Motor neuron (in vitro differentiated cells): ENCODE measurements around the gene DNALI1. TPM values are rescaled to one million over a fixed set of nuclear protein-coding genes. Genes with fewer than 3 reads are reported as not detected.
A peak's percentile ranks its signal among the peaks of the same experiment; 100 is the strongest.
"Not testable (repeated sequence)": the region's sequence is repeated elsewhere in the genome, so short reads cannot be mapped to it uniquely, and the experiment has no call there.

Experiments used
- ATAC-seq, 8 experiments: fragments of 200-7000 bp; cut with Tn5 transposase; replicated peaks in 6 of 8; 2 replicates each; pipeline ENCODE4 v1.8.0; 2021; ENCODE audit warnings: mild to moderate bottlenecking in 8 of 8, moderate library complexity in 8 of 8
- H3K27ac ChIP-seq, 2 donors: fragments of 250-450 bp; sonication (Bioruptor Pico); 2 replicates each; pipeline ENCODE4 v1.9.0; 2021; ENCODE audit warnings: antibody characterized with exemption in 2 of 2, mild to moderate bottlenecking in 2 of 2, moderate library complexity in 1 of 2
- H3K4me1 ChIP-seq, 2 donors: fragments of 250-450 bp; sonication (Bioruptor Pico); replicated peaks in 1 of 2; 2 replicates each; pipeline ENCODE4 v1.6.1; 2021; ENCODE audit warnings: antibody characterized with exemption in 2 of 2, mild to moderate bottlenecking in 2 of 2, moderate library complexity in 1 of 2
- H3K4me3 ChIP-seq, 5 donors: fragments of 250-450 bp; sonication (Bioruptor Pico); 2 replicates each; pipeline ENCODE4 v1.9.0; 2021; ENCODE audit warnings: antibody characterized with exemption in 5 of 5, mild to moderate bottlenecking in 5 of 5, moderate library complexity in 4 of 5
- WGBS, 10 experiments: fragments of 450-650 bp; shearing (Covaris generic); methylation state at CpG; one replicate each; pipeline ENCODE4 v1.0.0; 2022; 5-methylcytosine and 5-hydroxymethylcytosine counted together
- in situ Hi-C, 9 experiments: fragments of 400-800 bp; cut with MboI; loops; one replicate each; pipeline ENCODE4 v1.15.0; 2021; ENCODE audit warnings: low sequenced_read_pairs in 9 of 9, low pct_unique_long_range_greater_than_20kb in 2 of 9; ENCODE audit not compliant: unreplicated experiment in 9 of 9
- total RNA-seq, 8 experiments: library from RNA; unstranded; fragments of 300-600 nt; gene quantifications; 2 replicates each; pipeline versions ENCODE4 v1.2.3 to v1.2.4, GENCODE V29; 2022

Gene DNALI1
- total RNA-seq: 10 to 100 TPM in 6 of 8 experiments, under 1 TPM in 2; 0.31 to 48.8 (median 28.7) TPM

DNA sequence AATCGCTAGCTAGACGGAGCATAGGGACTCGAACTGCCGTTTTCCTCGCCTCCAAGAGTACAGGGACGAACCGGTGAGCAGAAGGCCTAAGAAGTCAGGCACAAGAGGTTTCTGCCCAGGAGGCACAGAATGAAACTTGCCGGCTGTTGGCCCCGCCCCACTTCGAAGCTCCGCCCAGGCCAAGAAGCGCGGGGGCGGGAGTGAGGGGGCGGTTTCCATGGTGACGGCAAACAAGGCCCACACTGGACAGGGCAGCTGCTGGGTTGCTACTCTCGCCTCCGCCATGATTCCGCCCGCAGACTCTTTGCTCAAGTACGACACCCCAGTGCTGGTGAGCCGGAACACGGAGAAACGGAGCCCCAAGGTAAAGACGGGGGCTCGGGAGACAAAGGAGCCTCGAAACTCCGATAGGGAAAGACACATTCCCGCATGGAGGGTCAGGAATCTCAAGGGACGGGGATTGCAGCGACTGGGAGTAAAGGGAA, at the start of gene DNALI1:
Gene DNALI1, plus strand, starts transcription at position 229 of the 485 bp plus-strand sequence. Its CDS starts 55 bp downstream, at position 284.
- peak; percentile 44 to 93 (median 91) for ATAC-seq
- H3K27ac ChIP-seq: peak within 1 kb of the TSS in 1 of 2 donors; percentile 53
- 0 to 59% (median 4%) methylated on average over 3 to 26 of the region's 31 CpGs for WGBS, 10 experiments
- in situ Hi-C loops: no loop called here
- peak within 1 kb of the TSS; percentile 46 to 57 (median 51) for H3K4me3 ChIP-seq
- peaks cover 16 to 19% of the 10 kb centered on the region in 2 donors for H3K4me1 ChIP-seq

DNA sequence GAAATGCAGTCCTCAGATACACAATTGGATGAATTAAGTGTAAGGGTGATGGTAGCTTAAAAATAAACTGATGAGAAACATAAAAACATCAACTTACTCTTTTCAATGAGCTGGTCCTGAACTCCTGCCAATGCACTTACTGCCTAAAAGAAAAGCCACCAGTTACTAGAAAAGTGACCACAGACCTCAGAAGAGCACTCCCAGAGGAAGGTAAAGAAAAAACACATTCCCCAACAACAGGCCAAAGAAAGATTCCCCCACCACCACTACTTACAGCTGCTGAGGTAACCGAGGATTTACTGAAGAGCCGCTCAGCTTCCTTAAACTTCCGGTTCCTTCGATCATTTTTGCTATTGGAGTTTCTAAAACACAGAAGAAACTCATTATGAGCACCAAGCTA, 47.6 kb upstream of the DNALI1 start:
- WGBS, 10 experiments: 69 to 91% (median 77%) methylated on average over 2 to 4 of the region's 4 CpGs; no CpG with 5 or more reads in 4 of the 10 experiments
- ATAC-seq: no peak
- in situ Hi-C loops: loop anchor here in 1 of 9 experiments (25.0 kb wide), 1 partner anchor 178 kb away; the partner anchor contains the start of gene CDCA8
- no peak overlapping the region for H3K4me3 ChIP-seq
- peaks cover 5 to 6% of the 10 kb centered on the region in 2 donors for H3K4me1 ChIP-seq
- H3K27ac ChIP-seq: no peak overlapping the region

DNA sequence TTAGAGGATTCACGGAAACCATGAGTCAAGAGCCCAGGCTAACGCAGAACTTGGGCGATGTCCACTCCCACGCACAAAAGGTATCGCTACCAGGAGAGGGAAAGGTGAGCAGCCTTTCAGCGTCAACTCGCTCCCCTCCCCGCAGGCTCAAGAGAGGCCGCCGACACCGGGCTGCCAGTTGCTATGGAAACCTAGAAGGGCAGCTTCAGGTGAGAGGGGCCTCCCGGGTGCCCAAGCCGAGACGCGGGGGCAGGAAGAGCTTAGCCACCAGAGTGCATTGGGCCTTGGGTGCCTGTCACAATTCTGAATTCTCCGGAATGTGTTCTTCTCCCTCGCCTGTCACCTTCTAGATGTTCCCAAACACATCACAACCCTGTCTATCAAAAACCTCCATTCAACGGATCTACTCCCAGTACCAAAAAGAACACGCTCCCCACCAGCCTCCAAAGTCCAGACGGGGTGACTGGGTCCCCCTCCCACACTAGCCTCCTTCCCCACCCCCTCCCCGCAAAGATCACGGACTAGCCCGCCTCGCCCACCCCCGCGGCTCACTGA, 42.9 kb upstream of the DNALI1 start:
- 0 to 7% (median 3%) methylated on average over 1 to 12 of the region's 26 CpGs; no CpG with 5 or more reads in 4 of the 10 experiments for WGBS, 10 experiments
- peak in 7 of 8 experiments; percentile 1 to 64 (median 50) for ATAC-seq
- Histone ChIP-seq H3K27ac (peak overlapping the region; percentile 92 to 93), H3K4me3 (peak overlapping the region; percentile 89 to 95 (median 93)), H3K4me1 (peaks cover 11 to 12% of the 10 kb centered on the region in 2 donors)
- in situ Hi-C loops: loop anchor here in 1 of 9 experiments (25.0 kb wide), 1 partner anchor 173 kb away; the partner anchor contains the start of gene CDCA8

DNA sequence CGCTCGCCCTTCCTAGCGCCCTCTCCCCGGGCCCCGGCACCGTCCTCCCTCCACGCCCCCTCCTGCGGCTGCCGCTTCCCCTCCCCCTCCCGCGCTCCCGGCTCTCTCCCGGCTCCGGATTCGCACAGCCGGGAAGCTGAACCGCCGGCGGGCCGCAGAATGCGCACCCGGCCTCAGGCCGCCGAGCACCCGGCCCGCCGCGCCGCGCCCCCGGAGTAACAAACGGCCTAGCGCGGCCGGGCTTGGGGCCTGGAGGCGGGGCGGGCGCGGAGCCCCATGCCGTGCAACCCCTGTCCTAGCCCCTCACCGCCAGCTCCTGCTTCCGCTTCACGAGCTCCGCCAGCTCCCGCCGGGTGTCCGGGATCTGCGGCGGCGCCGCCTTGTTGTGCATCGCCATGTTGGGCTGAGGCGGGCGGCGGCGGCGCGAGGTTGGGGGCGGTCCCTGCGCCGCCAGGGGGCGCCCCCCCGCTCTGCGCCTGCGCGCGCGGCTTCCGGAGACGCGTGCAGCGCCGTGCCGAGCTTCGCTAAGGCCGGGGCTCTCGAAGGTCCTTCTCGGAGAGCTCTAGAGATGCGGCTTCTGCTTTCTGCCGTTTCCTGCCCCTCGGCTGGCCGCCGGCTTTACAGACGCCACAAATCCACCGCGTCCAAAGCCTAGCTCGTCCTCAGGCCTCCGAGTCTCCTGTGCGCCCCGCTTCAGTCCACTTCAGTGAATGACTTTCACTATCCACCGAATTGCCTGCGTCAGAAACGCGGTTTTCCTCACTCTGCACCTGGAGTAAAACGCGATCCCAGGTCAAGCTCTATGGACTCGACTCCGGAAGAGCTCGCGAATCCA, 42.2 kb upstream of the DNALI1 start, which contains the start of gene MEAF6:
Gene MEAF6, minus strand, starts transcription at position 417 of the 835 bp plus-strand sequence. Its CDS starts 20 bp downstream, at position 397.
- Histone ChIP-seq H3K27ac (peak within 1 kb of the TSS; percentile 92 to 93), H3K4me3 (peak within 1 kb of the TSS; percentile 89 to 95 (median 93)), H3K4me1 (peaks cover 11 to 12% of the 10 kb centered on the region in 2 donors)
- WGBS, 10 experiments: 0 to 5% (median 1%) methylated on average over 4 to 42 of the region's 100 CpGs; no CpG with 5 or more reads in 2 of the 10 experiments
- in situ Hi-C loops: loop anchor here in 1 of 9 experiments (25.0 kb wide), 1 partner anchor 173 kb away; the partner anchor contains the start of gene CDCA8
- peak; percentile 94 to 97 (median 96) for ATAC-seq

DNA sequence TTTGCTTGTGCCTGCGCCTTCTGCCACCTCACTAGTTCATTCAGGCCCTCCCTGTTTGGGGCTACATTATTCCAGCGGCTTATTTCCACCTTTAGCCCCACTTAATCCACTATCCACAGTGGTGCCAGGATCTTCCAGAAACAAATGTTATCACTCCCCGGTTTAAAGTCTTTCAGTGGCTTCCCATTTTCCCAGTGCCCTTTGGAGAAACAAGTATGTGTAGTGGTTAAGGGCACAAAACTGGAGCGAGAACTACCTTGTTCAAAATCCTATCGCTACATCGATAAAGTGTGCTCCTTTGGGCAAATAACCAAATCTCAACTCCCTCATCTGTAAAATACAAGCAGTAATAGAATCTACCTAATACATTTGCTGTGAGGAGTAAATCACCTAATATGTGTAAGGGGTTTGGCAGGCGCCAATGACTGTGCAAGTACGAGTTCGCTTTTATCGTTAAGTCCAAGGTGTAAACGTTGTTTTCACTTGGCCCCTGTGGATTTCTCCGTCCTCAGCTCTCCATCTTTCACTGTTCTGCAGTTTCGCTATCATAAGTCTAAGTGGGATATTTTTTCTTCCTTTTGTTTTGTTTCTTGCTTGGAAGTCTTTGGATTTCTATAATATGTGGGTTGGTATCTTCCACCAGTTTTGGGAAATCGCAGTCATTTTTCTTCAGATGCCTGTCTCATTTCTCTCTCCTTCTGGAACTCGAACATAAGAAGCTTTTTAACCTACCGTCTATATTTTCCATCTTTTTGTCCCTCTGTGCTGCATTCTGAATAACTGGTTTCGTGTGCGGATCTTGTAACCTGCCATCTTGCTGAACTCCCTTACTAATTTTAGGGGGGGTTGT, 41.3 kb upstream of the DNALI1 start:
- ATAC-seq: no peak
- Histone ChIP-seq H3K4me1 (peaks cover 11 to 12% of the 10 kb centered on the region in 2 donors), H3K4me3 (peak overlapping the region; percentile 89 to 95 (median 93)), H3K27ac (peak overlapping the region; percentile 92 to 93)
- WGBS, 10 experiments: 69 to 88% (median 78%) methylated on average over 10 to 18 of the region's 18 CpGs
- in situ Hi-C loops: loop anchor here in 1 of 9 experiments (25.0 kb wide), 1 partner anchor 172 kb away; the partner anchor contains the start of gene CDCA8

DNA sequence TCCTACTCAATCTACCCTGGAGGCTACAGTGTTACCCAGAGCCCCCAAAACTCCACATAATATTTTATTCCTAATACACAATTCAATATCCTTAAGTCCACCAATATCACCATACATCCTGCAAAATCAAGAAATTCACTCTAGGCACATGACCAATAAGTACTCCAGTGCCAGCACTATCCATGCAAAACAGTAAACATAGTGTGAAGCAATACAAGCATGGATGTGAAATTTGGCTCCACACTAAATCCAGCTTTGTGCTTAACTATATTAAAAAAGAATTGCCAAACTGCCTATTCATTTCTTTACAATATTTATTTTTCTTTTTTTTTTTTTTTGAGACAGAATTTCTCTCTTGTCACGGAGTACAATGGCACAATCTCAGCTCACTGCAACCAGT, 39.2 kb upstream of the DNALI1 start:
- no peak overlapping the region for H3K4me3 ChIP-seq
- in situ Hi-C loops: loop anchor here in 1 of 9 experiments (25.0 kb wide), 1 partner anchor 170 kb away; the partner anchor contains the start of gene CDCA8
- ATAC-seq: no peak
- H3K27ac ChIP-seq: no peak overlapping the region
- H3K4me1 ChIP-seq: peaks cover 11 to 12% of the 10 kb centered on the region in 2 donors
- WGBS, 10 experiments: 75 to 100% (median 95%) methylated on average over 1 of the region's 1 CpG; no CpG with 5 or more reads in 4 of the 10 experiments

DNA sequence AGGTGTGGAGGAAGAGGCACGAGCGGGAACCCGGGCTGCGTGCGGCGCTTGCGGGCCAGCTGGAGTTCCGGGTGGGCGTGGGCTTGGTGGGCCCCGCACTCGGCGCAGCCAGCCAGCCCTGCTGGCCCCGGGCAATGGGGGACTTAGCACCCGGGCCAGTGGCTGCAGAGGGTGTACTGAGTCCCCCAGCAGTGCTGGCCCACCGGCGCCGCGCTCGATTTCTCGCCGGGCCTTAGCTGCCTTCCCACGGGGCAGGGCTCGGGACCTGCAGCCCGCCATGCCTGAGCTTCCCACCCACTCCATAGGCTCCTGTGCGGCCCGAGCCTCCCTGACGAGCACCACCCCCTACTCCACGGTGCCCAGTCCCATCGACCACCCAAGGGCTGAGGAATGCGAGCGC, 38.5 kb upstream of the DNALI1 start:
- not testable (repeated sequence) for H3K4me1 ChIP-seq, ATAC-seq, H3K27ac ChIP-seq, H3K4me3 ChIP-seq
- no CpG with 5 or more reads among the region's 31 CpGs for WGBS, 10 experiments
- in situ Hi-C loops: loop anchor here in 1 of 9 experiments (25.0 kb wide), 1 partner anchor 169 kb away; the partner anchor contains the start of gene CDCA8

DNA sequence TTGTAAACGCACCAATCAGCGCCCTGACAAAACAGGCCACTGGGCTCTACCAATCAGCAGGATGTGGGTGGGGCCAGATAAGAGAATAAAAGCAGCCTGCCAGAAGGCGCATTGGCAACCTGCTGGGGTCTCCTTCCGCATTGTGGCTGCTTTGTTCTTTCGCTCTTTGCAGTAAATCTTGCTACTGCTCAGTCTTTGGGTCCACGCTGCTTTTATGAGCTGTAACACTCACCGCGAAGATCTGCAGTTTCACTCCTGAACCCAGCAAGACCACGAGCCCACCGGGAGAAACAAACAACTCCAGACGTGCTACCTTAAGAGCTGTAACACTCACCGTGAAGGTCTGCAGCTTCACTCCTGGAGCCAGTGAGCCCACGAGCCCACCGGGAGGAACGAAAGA, 37.8 kb upstream of the DNALI1 start:
- 57 to 92% (median 85%) methylated on average over 2 to 11 of the region's 15 CpGs; no CpG with 5 or more reads in 5 of the 10 experiments for WGBS, 10 experiments
- in situ Hi-C loops: loop anchor here in 1 of 9 experiments (25.0 kb wide), 1 partner anchor 168 kb away; the partner anchor contains the start of gene CDCA8
- H3K4me3 ChIP-seq, ATAC-seq, H3K4me1 ChIP-seq, H3K27ac ChIP-seq: not testable (repeated sequence)

DNA sequence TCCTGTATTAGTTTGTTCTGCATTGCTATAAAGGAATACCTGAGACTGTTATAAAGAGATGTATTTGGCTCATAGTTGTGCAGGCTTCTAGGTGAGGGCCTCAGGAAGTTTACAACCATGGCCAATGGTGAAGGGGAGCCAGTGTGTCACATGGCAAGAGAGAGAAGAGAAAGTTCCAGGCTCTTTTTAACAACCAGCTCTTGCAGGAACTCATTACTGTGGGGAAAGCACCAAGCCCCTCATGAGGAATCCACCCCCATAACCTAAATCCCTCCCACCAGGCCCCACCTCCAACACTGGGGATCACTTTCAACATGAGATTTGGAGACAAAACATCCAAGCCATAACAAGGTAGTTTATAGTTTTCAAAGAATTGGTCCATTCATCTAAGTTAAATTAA, 37.1 kb upstream of the DNALI1 start:
- Histone ChIP-seq H3K4me1 (peaks cover 6% of the 10 kb centered on the region in 2 donors), H3K4me3 (no peak overlapping the region), H3K27ac (no peak overlapping the region)
- in situ Hi-C loops: loop anchor here in 1 of 9 experiments (25.0 kb wide), 1 partner anchor 168 kb away; the partner anchor contains the start of gene CDCA8
- no peak for ATAC-seq

DNA sequence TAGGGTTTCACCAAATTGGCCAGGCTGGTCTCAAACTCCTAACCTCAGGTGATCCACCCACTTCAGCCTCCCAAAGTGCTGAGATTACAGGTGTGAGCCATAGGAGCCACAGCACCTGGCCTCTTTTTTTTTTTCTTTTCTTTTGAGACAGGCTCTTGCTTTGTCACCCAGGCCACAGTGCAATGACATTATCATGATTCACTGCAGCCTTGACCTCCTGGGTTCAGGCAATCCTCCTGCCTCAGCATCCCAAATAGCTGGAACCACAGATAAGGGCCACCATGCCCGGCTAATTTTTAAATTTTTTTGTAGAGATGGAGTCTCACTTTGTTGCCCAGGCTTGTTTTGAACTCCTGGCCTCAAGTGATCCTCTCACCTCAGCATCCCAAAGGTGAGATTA, 26.9 kb upstream of the DNALI1 start:
- H3K4me3 ChIP-seq, in situ Hi-C loops, H3K27ac ChIP-seq, ATAC-seq, H3K4me1 ChIP-seq: not testable (repeated sequence)
- WGBS, 10 experiments: 63 to 100% (median 83%) methylated on average over 1 of the region's 1 CpG; no CpG with 5 or more reads in 5 of the 10 experiments

DNA sequence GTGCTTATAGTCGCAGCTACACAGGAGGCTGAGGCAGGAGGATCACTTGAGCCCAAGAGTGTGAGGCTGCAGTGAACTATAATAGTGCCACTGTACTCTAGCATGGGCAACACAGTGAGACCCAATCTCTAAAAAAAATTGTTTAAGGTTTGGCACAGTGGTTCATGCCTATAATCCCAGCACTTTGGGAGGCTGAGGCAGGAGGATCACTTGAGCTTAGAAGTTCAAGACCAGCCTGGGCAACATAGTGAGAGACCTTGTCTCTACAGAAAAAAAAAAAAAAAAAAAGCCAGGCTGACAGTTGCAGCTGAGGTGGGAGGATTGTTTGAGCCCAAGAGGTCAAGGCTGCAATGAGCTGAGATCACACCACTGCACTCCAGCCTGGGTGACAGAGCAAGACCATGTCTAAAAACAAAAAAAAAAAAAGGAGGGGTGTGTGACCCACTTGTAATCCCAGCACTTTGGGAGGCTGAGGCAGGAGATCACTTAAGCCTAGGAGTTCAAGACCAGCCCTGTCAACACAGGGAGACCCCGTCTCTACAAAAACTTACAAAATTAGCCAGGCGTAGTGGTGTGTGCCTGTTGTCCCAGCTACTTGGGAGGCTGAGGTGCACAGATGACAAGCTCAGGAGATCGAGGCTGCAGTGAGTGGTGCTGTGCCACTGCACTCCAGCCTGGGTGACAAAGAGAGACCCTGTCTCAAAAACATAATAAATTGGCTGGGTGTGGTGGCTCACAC, 24.2 kb upstream of the DNALI1 start:
- ATAC-seq: peak in 1 of 8 experiments; percentile 25
- H3K27ac ChIP-seq, in situ Hi-C loops, H3K4me3 ChIP-seq, H3K4me1 ChIP-seq: not testable (repeated sequence)
- 70 to 100% (median 99%) methylated on average over 1 to 4 of the region's 4 CpGs; no CpG with 5 or more reads in 2 of the 10 experiments for WGBS, 10 experiments
